Measurements from ENCODE around the gene CCK.

DNA sequence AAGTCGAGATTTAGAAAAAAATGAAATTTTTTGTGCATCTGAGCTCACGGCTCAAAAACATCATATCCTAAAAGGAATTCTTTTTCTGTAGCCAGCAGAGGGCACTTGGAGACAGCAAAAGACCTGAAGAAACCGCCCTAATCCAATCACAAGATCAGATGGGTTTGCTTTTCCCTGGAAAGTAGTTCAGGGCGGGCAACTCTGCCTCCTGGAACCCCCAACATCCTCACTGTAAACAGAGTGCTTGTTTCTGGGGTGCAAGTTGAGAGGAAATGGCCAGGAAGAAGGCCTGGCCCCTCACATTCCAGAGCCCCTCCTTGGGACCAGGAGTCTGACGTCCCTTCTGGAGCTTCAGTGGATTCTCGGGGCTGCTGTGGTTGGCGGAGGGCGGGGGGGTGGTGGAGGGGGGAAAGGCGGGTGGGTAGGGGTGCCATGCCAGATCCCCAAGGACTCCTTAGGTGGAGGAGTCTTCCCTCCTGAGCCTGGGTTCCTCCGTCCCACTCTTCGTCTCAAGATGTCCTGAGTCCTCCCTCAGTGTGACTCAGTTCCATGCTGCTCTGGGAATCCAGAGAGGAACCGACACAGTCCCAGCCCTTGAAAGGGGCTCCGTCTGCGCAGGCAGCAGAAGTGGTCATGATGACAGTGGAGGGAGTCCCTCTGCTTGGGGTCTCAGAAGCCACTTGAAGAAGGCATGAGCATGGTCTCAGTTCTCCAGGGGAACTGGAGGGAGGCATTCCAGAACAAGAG, 35.9 kb downstream of the CCK start:
- TF ChIP-seq POLR2A (IDR thresholded peaks at IDR 0.05; ENCODE audit: low read length) (no peak), CEBPB (IDR thresholded peaks at IDR 0.05) (no peak), TFCP2L1 (CRISPR knock-in tag; IDR thresholded peaks at IDR 0.05) (no peak), MYC (IDR thresholded peaks at IDR 0.05; ENCODE audit: borderline replicate concordance, low read length) (no peak)
- TF ChIP-seq, protein P1, sequence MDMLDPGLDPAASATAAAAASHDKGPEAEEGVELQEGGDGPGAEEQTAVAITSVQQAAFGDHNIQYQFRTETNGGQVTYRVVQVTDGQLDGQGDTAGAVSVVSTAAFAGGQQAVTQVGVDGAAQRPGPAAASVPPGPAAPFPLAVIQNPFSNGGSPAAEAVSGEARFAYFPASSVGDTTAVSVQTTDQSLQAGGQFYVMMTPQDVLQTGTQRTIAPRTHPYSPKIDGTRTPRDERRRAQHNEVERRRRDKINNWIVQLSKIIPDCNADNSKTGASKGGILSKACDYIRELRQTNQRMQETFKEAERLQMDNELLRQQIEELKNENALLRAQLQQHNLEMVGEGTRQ (IDR thresholded peaks at IDR 0.05), result no peak
- TF ChIP-seq, protein P2, sequence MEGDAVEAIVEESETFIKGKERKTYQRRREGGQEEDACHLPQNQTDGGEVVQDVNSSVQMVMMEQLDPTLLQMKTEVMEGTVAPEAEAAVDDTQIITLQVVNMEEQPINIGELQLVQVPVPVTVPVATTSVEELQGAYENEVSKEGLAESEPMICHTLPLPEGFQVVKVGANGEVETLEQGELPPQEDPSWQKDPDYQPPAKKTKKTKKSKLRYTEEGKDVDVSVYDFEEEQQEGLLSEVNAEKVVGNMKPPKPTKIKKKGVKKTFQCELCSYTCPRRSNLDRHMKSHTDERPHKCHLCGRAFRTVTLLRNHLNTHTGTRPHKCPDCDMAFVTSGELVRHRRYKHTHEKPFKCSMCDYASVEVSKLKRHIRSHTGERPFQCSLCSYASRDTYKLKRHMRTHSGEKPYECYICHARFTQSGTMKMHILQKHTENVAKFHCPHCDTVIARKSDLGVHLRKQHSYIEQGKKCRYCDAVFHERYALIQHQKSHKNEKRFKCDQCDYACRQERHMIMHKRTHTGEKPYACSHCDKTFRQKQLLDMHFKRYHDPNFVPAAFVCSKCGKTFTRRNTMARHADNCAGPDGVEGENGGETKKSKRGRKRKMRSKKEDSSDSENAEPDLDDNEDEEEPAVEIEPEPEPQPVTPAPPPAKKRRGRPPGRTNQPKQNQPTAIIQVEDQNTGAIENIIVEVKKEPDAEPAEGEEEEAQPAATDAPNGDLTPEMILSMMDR (IDR thresholded peaks at IDR 0.05), result peak; percentile 77

All from A549 (cell line).